ENCODE data around the gene SNRPF. TPM values are rescaled to one million over a fixed set of nuclear protein-coding genes. Genes with fewer than 3 reads are reported as not detected.

SNRPF gene
- total RNA-seq, 6 experiments from 2014 or later: 24.2 to 31.9 (median 27.8) TPM

GRCh38 chr12:95859947-95860850, 1.4 kb downstream of the SNRPF start:
- no peaks in the 10 kb centered on the region for H3K9me3 Mint-ChIP-seq
- no peak overlapping the region for H3K27ac Mint-ChIP-seq

GRCh38 chr12:95862038-95862437, 3.3 kb downstream of the SNRPF start:
- Mint-ChIP-seq H3K9me3 (no peaks in the 10 kb centered on the region), H3K4me3 (no peak overlapping the region), H3K36me3 (ENCODE audit: low read depth) (peaks cover 26% of the 10 kb centered on the region), H3K27me3 (ENCODE audit: insufficient read depth) (no peaks in the 10 kb centered on the region; the same call in 1 of the 2 replicates), H3K4me1 (ENCODE audit: low read depth) (0 out of 2 replicates have a peak, but pooled peaks cover 6% of the 10 kb centered on the region), H3K27ac (no peak overlapping the region)
- no peak for DNase-seq
- no peak for TF ChIP-seq CTCF (IDR thresholded peaks at IDR 0.05)

More at GRCh38 chr12:95859947-95860850, 1.4 kb downstream of the SNRPF start:
- Mint-ChIP-seq H3K27me3 (ENCODE audit: insufficient read depth) (peaks cover 2% of the 10 kb centered on the region; the same call in 1 of the 2 replicates), H3K36me3 (ENCODE audit: low read depth) (peaks cover 26% of the 10 kb centered on the region), H3K4me1 (ENCODE audit: low read depth) (0 out of 2 replicates have a peak, but pooled peaks cover 6% of the 10 kb centered on the region), H3K4me3 (no peak overlapping the region; the same call in 1 of the 2 replicates)
- no peak for DNase-seq
- no peak for TF ChIP-seq CTCF (IDR thresholded peaks at IDR 0.05)

DNA sequence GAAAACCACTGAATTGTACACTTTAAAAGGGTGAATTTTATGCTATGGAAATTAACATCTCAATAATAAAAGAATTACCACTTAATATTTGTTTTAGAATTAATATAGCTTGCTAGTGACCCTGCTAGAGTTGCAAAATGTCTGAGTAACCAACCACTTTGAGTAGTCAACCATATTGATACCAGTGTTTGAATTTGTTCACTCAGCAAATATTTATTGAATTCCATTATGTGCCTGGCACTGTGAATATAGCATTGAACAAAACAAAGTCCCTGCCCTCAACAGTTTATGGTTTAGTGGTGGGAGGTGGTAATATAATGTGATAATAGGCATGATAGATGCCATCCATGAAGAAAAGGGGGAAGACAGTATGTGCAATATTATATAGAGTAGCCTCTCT, 4.6 kb downstream of the SNRPF start:
- no peak for TF ChIP-seq CTCF (IDR thresholded peaks at IDR 0.05)
- H3K27me3 Mint-ChIP-seq (ENCODE audit: insufficient read depth): no peaks in the 10 kb centered on the region; the same call in 1 of the 2 replicates
- no peak overlapping the region for H3K27ac Mint-ChIP-seq
- no peak for DNase-seq
- no peak overlapping the region for H3K4me3 Mint-ChIP-seq
- peaks cover 26% of the 10 kb centered on the region for H3K36me3 Mint-ChIP-seq (ENCODE audit: low read depth)
- no peaks in the 10 kb centered on the region for H3K9me3 Mint-ChIP-seq
- 0 out of 2 replicates have a peak, but pooled peaks cover 6% of the 10 kb centered on the region for H3K4me1 Mint-ChIP-seq (ENCODE audit: low read depth)

DNA sequence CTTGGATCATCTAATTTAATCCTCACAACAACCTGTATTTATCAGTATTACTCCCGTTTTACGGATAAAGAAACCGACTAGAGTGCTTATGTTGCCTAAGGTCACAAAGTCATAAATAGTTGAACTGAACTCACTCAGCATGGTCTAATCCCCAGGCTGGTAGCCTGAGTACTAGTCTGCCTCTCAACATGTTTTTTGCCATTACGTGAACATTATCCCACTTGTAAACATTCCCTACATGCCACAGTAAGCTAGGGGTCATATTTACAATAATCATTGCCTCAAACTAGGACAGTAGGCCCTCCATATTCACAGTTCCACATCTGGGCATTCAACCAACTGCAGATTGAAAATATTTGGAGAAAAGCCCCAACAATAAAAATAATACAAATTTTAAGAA, 12.1 kb downstream of the SNRPF start:
- Mint-ChIP-seq H3K36me3 (ENCODE audit: low read depth) (peaks cover 19% of the 10 kb centered on the region), H3K9me3 (no peaks in the 10 kb centered on the region), H3K4me1 (ENCODE audit: low read depth) (no peaks in the 10 kb centered on the region), H3K27me3 (ENCODE audit: insufficient read depth) (no peaks in the 10 kb centered on the region), H3K4me3 (no peak overlapping the region), H3K27ac (no peak overlapping the region)
- no peak for TF ChIP-seq CTCF (IDR thresholded peaks at IDR 0.05)
- no peak for DNase-seq

- no peak for DNase-seq
- Mint-ChIP-seq H3K27me3 (ENCODE audit: insufficient read depth) (no peaks in the 10 kb centered on the region), H3K36me3 (ENCODE audit: low read depth) (peaks cover 12% of the 10 kb centered on the region), H3K9me3 (no peaks in the 10 kb centered on the region), H3K4me3 (no peak overlapping the region), H3K27ac (no peak overlapping the region), H3K4me1 (ENCODE audit: low read depth) (peaks cover 14% of the 10 kb centered on the region)
- TF ChIP-seq CTCF (IDR thresholded peaks at IDR 0.05): no peak
Observed at GRCh38 chr12:95874452-95874851, 15.7 kb downstream of the SNRPF start.

Measured in HFFc6 (cell line).